ENCODE measurements around the gene HDGFL2.
A peak's percentile ranks its signal among the peaks of the same experiment; 100 is the strongest.

HDGFL2 gene

DNA sequence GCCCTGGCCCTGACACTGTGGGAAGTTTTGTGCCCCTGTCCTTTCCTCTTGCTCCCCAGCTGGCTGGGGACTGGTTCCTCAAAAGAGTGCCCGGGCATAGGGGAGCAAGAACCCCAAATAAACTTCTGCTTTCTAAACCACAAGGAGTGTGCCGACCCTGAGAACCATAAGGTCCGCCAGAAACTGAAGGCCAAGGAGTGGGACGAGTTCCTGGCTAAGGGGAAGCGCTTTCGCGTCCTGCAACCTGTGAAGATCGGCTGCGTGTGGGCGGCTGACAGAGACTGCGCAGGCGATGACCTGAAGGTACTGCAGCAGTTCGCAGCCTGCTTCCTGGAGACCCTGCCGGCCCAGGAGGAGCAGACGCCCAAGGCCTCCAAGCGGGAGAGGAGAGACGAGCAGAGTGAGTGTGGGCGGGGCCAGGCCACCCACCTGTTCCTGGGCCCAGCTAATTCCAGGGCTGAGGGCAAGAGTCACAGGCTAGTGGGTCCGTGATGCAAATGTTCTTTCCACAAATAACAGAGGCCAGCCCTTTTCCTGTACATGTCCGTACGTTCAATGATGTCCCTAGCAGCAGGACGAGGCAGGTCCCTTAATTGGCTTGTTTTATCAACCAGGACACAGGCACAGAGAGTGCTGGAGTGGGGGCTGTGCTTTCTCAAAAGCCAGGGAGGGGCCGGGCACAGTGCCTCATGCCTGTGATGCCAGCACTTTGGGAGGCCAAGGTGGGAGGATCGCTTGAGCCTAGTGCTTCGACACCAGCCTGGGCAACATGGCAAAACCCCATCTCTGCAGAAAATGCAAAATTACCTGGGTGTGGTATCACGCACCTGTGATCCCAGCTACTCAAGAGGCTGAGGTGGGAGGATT, 40.1 kb upstream of the HDGFL2 start:
- Histone ChIP-seq H3K4me3 (ENCODE audit: low read depth, low read length) (no peak overlapping the region), H3K36me3 (ENCODE audit: control insufficient read depth in 2 of 2, insufficient read depth in 1 of 2, low read length in 2 of 2) (peaks cover 54 to 87% of the 10 kb centered on the region in 2 experiments; a peak in 2 of 3 replicates), H3K9me3 (ENCODE audit: control insufficient read depth, insufficient read depth, low read depth, low read length) (no peaks in the 10 kb centered on the region), H3K27ac (ENCODE audit: extremely low read depth, low read depth, low read length) (no peak overlapping the region), H3K4me1 (ENCODE audit: control insufficient read depth, insufficient read depth, low read length) (no peaks in the 10 kb centered on the region)
- TF ChIP-seq BCL6B (tag by site-specific recombination; IDR thresholded peaks at IDR 0.05) (no peak), ZNF311 (tag by site-specific recombination; IDR thresholded peaks at IDR 0.05; ENCODE audit: borderline replicate concordance) (no peak), ZNF692 (tag by site-specific recombination; IDR thresholded peaks at IDR 0.05) (no peak), ZNF704 (tag by site-specific recombination; IDR thresholded peaks at IDR 0.05) (no peak), ZIC2 (tag by site-specific recombination; IDR thresholded peaks at IDR 0.05) (no peak), ZNF16 (tag by site-specific recombination; IDR thresholded peaks at IDR 0.05; ENCODE audit: low read depth) (no peak), KLF16 (tag by site-specific recombination; IDR thresholded peaks at IDR 0.05) (no peak), SCRT1 (tag by site-specific recombination; IDR thresholded peaks at IDR 0.05; ENCODE audit: borderline replicate concordance) (no peak), ZFHX2 (tag by site-specific recombination; conservative IDR thresholded peaks at IDR 0.05) (peak; percentile 74), EGR2 (tag by site-specific recombination; IDR thresholded peaks at IDR 0.05; ENCODE audit: low read depth) (peak; percentile 72), KLF10 (tag by site-specific recombination; IDR thresholded peaks at IDR 0.05) (no peak), OVOL3 (tag by site-specific recombination; IDR thresholded peaks at IDR 0.05) (no peak), ZBTB10 (tag by site-specific recombination; IDR thresholded peaks at IDR 0.05) (no peak), ZNF629 (tag by site-specific recombination; IDR thresholded peaks at IDR 0.05) (no peak), ZNF768 (tag by site-specific recombination; IDR thresholded peaks at IDR 0.05) (no peak), GLI2 (tag by site-specific recombination; IDR thresholded peaks at IDR 0.05; ENCODE audit: borderline replicate concordance, low read depth) (no peak), AEBP2 (tag by site-specific recombination; IDR thresholded peaks at IDR 0.05; ENCODE audit: borderline replicate concordance) (no peak), SCRT2 (tag by site-specific recombination; IDR thresholded peaks at IDR 0.05) (peak; percentile 63)
- ChIA-PET CTCF (interaction anchor here (0.6 kb wide), 1 partner anchor 56 kb away, joined by 3 read pairs; no protein-coding TSS in a partner anchor), POLR2A (no interaction called here)

Measured in HEK293 (cell line).